Calu3 (cell line): Measurements from ENCODE around the gene GOLGA8J. TPM values are rescaled to one million over a fixed set of nuclear protein-coding genes. Genes with fewer than 3 reads are reported as not detected.
"Not testable (repeated sequence)": the region's sequence is repeated elsewhere in the genome, so short reads cannot be mapped to it uniquely, and the experiment has no call there.

Source experiments
- BruUV-seq: library from RNA; stranded (reverse); fragments of 400-500 nt; replicated peaks from 2 replicates; lab custom pipeline; 2021; lab: Mats Ljungman, UMichigan
- CTCF ChIA-PET: fragments of 300-600 bp; sonication (Branson Sonifier 250); formaldehyde crosslinking; loops from one replicate; lab custom pipeline; 2022; ENCODE audit warnings: antibody characterized with exemption; lab: Charles Lee
- DNase-seq: peaks from one replicate; pipeline ENCODE4 v3.0.0; 2022
- H3K27ac Mint-ChIP-seq: one replicate; pipeline ENCODE4 v1.8.0; 2022; ENCODE audit warnings: mixed read lengths; ENCODE audit not compliant: unreplicated experiment
- H3K27me3 Mint-ChIP-seq: one replicate; pipeline ENCODE4 v1.8.0; 2022; ENCODE audit warnings: mixed read lengths; ENCODE audit not compliant: unreplicated experiment
- H3K36me3 Mint-ChIP-seq: one replicate; pipeline ENCODE4 v1.8.0; 2022; ENCODE audit warnings: mild to moderate bottlenecking, moderate library complexity, mixed read lengths; ENCODE audit not compliant: insufficient read depth, unreplicated experiment
- H3K4me1 Mint-ChIP-seq: one replicate; pipeline ENCODE4 v1.8.0; 2022; ENCODE audit warnings: mild to moderate bottlenecking, low read depth, mixed read lengths; ENCODE audit not compliant: unreplicated experiment
- H3K4me3 Mint-ChIP-seq: one replicate; pipeline ENCODE4 v1.8.0; 2022; ENCODE audit warnings: mild to moderate bottlenecking, low read depth, moderate library complexity, mixed read lengths; ENCODE audit not compliant: unreplicated experiment
- H3K9me3 Mint-ChIP-seq: one replicate; pipeline ENCODE4 v1.8.0; 2022; ENCODE audit warnings: low read depth, mixed read lengths; ENCODE audit not compliant: unreplicated experiment
- intact Hi-C: fragments of 100-400 bp; cut with micrococcal nuclease; formaldehyde crosslinking; loops from one replicate; pipeline ENCODE4 v1.10.0; 2022; ENCODE audit not compliant: unreplicated experiment
- total RNA-seq: library from RNA; stranded (reverse); gene quantifications from 2 replicates; pipeline ENCODE4 v1.2.3, GENCODE V29; 2022

The GOLGA8J gene
- total RNA-seq, 1 experiment from 2014 or later: not detected

DNA sequence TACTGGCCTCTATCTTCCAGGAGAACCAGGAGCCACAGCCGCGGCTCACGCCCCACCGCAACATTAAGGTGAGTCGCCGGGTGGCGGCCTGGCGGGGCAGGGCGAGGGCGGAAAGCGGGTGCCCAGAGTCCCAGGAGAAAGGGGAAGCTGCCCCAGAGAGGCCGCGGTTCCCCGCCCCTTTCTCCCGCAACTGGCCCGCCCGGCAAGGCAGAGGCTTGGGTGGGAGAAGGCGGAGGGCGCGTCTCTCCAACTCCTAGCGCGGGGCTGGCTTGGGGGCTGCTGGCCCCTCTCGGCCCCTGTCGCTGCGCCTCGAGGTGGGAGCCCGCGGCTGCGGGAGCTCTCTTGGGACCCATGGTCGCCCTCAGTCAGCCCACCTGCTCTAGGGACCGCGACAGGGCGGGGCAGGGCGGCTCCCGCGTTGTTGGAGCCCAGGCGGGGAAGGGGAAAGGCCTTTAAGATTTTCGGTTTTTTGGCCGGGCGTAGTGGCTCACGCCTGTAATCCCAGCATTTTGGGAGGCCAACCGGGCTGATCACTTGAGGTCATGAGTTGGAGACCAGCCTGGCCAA lies 21.3 kb downstream of the GOLGA8J start:
- H3K27ac Mint-ChIP-seq, CTCF ChIA-PET, H3K4me1 Mint-ChIP-seq, H3K36me3 Mint-ChIP-seq, BruUV-seq, H3K27me3 Mint-ChIP-seq, H3K4me3 Mint-ChIP-seq, DNase-seq, intact Hi-C loops, H3K9me3 Mint-ChIP-seq: not testable (repeated sequence)

DNA sequence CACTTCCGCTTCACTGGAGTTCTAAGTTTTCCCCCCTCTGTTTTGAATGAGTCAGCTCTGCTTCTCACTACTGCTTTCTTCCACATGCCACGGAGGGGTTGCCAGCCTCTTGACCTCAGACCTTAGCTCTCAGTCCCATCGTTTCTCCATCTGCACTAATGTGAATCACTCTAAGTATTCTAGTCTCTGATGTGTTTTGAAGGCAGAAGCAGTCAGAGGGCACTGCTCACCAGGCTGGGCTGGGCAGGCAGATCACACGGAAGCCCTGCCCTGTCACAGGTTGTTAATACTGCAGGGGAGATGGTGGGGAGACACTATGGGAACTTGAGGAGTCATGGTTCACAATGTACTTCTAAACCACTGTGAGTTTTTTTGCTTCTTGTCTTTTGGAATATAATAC lies 27.8 kb downstream of the GOLGA8J start:
- H3K27ac Mint-ChIP-seq, CTCF ChIA-PET, H3K4me3 Mint-ChIP-seq, H3K27me3 Mint-ChIP-seq, BruUV-seq, DNase-seq, intact Hi-C loops, H3K9me3 Mint-ChIP-seq, H3K36me3 Mint-ChIP-seq, H3K4me1 Mint-ChIP-seq: not testable (repeated sequence)

DNA sequence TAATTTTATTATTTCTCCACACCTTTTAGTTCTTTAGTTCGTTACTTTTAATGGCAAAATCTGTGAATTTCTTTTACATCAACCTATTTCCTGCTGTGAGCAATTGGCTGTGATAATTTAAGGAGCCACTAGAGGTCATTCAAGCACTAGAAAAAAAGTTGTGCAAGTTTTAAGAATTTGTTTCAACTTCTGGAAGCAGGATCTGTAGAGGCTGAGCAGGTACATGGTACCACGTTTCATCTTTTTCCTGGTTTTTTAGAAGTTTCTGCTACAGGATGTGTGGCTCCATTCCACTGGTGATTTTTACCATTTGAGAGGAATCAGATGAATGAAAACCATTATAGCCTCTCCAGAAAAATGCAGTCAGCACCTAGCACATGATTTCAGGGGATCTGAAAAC lies 47.3 kb downstream of the GOLGA8J start:
- CTCF ChIA-PET, H3K4me3 Mint-ChIP-seq, DNase-seq, BruUV-seq, H3K4me1 Mint-ChIP-seq, H3K36me3 Mint-ChIP-seq, intact Hi-C loops, H3K27me3 Mint-ChIP-seq, H3K9me3 Mint-ChIP-seq, H3K27ac Mint-ChIP-seq: not testable (repeated sequence)

DNA sequence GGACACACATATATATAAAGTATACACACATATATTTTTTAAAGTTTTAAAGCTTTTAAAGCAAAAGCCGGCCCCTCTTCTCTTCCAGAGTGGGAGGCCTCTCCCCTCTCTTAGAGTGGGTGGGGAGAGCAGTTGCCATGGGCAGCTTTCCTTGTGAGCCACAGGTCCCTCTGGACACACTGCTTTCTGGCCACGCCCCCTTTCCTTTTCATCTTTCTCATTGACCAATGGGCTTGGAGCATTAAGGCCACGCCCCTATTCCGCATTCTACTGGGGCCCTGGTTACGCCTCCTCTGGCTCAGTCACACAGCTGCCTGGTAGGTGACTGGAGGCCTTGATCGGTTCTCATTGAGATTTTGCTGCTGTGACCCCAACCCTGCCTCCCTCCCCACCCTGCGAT lies 52.0 kb downstream of the GOLGA8J start, which contains the start of gene GOLGA8T:
TSS of gene GOLGA8T (plus strand) at position 301 of the 400 bp plus-strand sequence. CDS start at position 399, 98 bp downstream.
- H3K36me3 Mint-ChIP-seq, DNase-seq, intact Hi-C loops, H3K4me1 Mint-ChIP-seq, BruUV-seq, H3K27me3 Mint-ChIP-seq, H3K4me3 Mint-ChIP-seq, H3K27ac Mint-ChIP-seq, H3K9me3 Mint-ChIP-seq, CTCF ChIA-PET: not testable (repeated sequence)

Other genes with a start within 250 kb of the GOLGA8J start
- gene GOLGA8T, start 52.1 kb downstream of the GOLGA8J start, total RNA-seq: not detected in 2 replicates